SH-SY5Y (cell line): ENCODE results near the gene USP19.

ENCODE experiments used
- GATA2 ChIP-seq: IDR thresholded peaks from 2 replicates; pipeline ENCODE4 v1.6.1; 2011; ENCODE audit warnings: mild to moderate bottlenecking, low read depth, low read length
- GATA3 ChIP-seq: IDR thresholded peaks from 2 replicates; pipeline ENCODE4 v1.6.1; 2011; ENCODE audit warnings: low read depth, mild to moderate bottlenecking, low read length, moderate library complexity

GRCh38 chr3:49157289-49157688, 36.7 kb upstream of the USP19 start:
- TF ChIP-seq GATA2: no peak
- no peak for TF ChIP-seq GATA3
